Measurements from ENCODE around the gene NAA20. TPM values are rescaled to one million over a fixed set of nuclear protein-coding genes. Genes with fewer than 3 reads are reported as not detected.

The NAA20 gene
- total and polyA plus RNA-seq, 7 donors: 26.3 to 74.2 (median 44.9) TPM

DNA sequence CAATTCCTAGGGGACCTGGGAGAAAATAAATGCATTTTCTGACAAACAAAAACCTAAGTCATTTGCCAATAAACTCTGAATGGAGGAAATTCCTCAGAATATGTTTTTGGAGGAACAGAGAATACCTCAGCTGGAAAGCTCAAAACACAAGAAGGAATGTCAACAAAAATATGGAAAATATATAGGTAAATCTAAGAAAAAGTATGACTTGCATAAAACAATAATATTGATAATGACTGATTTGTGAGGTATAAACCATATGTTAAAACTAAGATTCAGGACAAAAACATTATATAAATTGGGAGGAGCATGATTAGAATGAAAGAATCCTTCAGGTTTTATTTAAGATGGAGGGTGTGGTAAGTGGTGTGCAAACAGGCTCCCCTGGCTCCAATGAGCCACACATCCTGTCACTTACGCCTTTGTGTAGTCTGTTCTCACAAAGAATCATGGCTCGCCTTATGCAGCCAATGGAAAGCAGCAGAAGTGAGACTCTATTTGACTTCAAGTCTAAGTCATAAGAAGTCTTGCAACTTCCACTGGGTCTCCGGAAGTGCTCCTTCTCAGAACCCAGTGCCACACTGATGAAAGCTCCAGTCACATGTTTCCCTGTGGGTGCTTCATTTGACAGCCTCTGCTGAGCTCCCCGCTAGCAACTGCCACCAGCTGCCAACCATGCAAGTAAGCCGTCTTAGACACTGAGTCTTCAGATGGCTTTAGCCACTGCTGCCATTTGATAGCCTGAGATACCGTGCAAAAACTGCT, 43.3 kb downstream of the NAA20 start:
- H3K36me3 ChIP-seq: no peaks in the 10 kb centered on the region
- 85 to 86% methylated on average over 6 of the region's 6 CpGs for WGBS, 2 donors

DNA sequence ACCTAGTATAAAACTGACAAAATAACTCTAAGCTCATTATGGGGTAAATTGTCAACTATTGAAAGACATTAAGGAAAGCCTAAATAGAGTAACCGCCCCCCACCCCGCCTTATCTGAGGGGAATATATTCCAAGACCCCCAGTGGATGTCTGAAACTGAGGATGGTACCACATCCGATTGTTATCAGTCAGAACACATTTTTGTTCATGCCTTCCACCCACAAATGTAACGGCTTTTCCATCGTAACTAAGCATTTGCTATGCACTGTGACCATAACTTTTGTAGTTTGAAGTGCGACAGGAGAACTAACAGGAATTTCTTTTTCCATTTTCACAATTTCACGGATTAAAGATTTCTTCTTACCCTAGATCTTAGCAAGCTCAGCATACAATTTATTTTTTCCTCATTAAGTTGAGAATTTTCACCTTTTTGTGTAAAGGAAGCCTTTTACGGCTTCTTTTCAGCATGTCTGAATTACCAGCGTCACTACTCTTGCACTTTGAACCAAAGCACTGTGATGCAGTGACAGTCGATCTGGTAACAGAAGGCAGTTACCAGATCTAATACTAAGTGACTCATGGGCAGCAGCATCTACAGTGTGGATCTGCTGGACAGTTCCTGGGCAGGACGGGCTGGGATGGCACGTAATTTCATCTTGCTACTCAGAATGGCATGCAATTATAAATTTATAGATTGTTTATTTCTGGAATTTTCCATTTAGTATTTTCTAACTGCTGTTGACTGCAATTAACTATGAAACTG, 47.0 kb downstream of the NAA20 start:
- Histone ChIP-seq H3K9me3 (no peaks in the 10 kb centered on the region), H3K27ac (no peak overlapping the region), H3K27me3 (peaks cover 0 to 4% (median 0%) of the 10 kb centered on the region in 3 donors), H3K4me1 (no peaks in the 10 kb centered on the region), H3K36me3 (no peaks in the 10 kb centered on the region), H3K4me3 (no peak overlapping the region)
- no peak for DNase-seq
- intact Hi-C loops (cut with DNase I): no loop called here
- TF ChIP-seq POLR2AphosphoS5 (IDR thresholded peaks at IDR 0.05): no peak
- TF ChIP-seq, protein P1, sequence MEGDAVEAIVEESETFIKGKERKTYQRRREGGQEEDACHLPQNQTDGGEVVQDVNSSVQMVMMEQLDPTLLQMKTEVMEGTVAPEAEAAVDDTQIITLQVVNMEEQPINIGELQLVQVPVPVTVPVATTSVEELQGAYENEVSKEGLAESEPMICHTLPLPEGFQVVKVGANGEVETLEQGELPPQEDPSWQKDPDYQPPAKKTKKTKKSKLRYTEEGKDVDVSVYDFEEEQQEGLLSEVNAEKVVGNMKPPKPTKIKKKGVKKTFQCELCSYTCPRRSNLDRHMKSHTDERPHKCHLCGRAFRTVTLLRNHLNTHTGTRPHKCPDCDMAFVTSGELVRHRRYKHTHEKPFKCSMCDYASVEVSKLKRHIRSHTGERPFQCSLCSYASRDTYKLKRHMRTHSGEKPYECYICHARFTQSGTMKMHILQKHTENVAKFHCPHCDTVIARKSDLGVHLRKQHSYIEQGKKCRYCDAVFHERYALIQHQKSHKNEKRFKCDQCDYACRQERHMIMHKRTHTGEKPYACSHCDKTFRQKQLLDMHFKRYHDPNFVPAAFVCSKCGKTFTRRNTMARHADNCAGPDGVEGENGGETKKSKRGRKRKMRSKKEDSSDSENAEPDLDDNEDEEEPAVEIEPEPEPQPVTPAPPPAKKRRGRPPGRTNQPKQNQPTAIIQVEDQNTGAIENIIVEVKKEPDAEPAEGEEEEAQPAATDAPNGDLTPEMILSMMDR (IDR thresholded peaks at IDR 0.05): no peak
- no peak for TF ChIP-seq POLR2A (IDR thresholded peaks at IDR 0.05)
- TF ChIP-seq EP300 (IDR thresholded peaks at IDR 0.05): no peak
- 52 to 63% methylated on average over 12 of the region's 12 CpGs for WGBS, 2 donors

More for the DNA sequence above, 43.3 kb downstream of the NAA20 start:
- no peak for DNase-seq
- Histone ChIP-seq H3K27ac (no peak overlapping the region), H3K27me3 (peaks cover 0 to 4% (median 0%) of the 10 kb centered on the region in 3 donors), H3K4me3 (no peak overlapping the region), H3K9me3 (no peaks in the 10 kb centered on the region), H3K4me1 (no peaks in the 10 kb centered on the region)
- intact Hi-C loops (cut with DNase I): no loop called here
- TF ChIP-seq POLR2AphosphoS5 (IDR thresholded peaks at IDR 0.05) (no peak), POLR2A (IDR thresholded peaks at IDR 0.05) (no peak), EP300 (IDR thresholded peaks at IDR 0.05) (no peak)

DNA sequence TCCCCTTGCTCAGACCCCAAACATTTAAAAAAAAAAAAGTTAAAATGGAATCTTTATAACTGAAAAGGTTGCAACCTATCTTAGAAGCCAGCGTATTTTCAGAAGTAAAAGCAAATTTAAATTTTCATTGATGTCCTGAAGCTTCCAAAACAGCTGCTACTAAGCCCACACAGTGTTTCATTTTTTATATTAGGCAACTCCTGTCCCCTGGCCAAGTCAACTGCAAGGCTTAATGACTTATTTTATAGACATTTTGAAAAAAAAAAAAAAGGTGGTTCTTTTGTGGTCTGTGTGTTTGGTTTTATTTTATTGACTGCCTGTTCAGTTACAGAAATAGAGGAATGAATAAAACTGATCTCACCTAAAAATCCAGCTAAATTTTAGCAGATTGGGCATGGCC, 48.2 kb downstream of the NAA20 start:
- Histone ChIP-seq H3K4me1 (no peaks in the 10 kb centered on the region), H3K27ac (no peak overlapping the region), H3K27me3 (peaks cover 0 to 4% (median 0%) of the 10 kb centered on the region in 3 donors), H3K36me3 (no peaks in the 10 kb centered on the region), H3K9me3 (no peaks in the 10 kb centered on the region), H3K4me3 (no peak overlapping the region)
- intact Hi-C loops (cut with DNase I): no loop called here
- no peak for DNase-seq
- TF ChIP-seq, protein P1 (IDR thresholded peaks at IDR 0.05): no peak
- TF ChIP-seq POLR2AphosphoS5 (IDR thresholded peaks at IDR 0.05) (no peak), EP300 (IDR thresholded peaks at IDR 0.05) (no peak), POLR2A (IDR thresholded peaks at IDR 0.05) (no peak)
- 83 to 86% methylated on average over 1 of the region's 1 CpG for WGBS, 2 donors

DNA sequence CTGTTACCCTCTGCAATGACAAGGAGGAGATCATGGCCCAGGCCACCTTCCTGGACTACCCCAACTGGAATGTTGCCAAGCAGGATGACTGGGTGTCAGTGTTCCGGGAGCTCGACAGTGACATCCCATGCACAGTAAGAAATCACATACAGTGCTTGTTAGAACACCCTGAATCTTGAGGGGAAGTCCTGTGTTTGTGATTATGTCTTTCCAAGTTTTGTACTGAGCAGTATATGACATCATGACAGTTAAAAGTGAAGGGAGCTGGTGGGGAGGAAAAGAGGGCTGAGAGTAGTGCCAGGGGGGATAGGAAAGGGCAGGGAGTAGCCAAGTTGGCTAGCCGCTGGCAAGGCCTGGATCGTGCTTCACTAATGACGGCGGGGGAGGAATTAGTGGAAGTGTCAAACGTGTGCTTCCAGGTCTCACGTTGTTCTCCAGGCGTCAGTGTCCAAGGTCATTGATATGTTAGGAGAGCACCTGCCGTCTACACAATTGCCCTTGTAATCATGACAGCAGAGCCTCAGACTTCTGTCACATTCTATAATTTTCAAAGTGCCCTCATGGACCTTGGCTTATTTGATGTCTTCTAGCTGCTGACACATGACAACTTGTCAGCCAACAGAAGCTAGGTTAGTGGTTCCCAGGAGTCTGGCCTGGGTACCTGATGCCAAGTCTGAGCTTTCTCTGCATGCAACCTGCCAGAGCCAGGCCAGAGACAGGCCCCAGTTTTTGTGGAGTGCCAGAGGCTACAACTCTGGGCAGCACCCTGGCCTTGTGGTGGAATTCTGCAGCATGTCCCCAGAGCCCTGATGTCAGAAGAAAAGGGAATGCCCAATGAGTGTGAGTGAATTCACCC, 53.9 kb downstream of the NAA20 start:
- 56 to 73% methylated on average over 10 of the region's 10 CpGs for WGBS, 2 donors
- Histone ChIP-seq H3K36me3 (no peaks in the 10 kb centered on the region), H3K27ac (no peak overlapping the region), H3K4me3 (no peak overlapping the region), H3K27me3 (no peaks in the 10 kb centered on the region), H3K9me3 (no peaks in the 10 kb centered on the region), H3K4me1 (no peaks in the 10 kb centered on the region)
- intact Hi-C loops (cut with DNase I): no loop called here
- TF ChIP-seq POLR2A (IDR thresholded peaks at IDR 0.05): no peak
- TF ChIP-seq, protein P1 (IDR thresholded peaks at IDR 0.05): no peak
- TF ChIP-seq EP300 (IDR thresholded peaks at IDR 0.05): no peak
- no peak for TF ChIP-seq POLR2AphosphoS5 (IDR thresholded peaks at IDR 0.05)
- no peak for DNase-seq
